Fibroblast of pulmonary artery (primary cell): Measurements from ENCODE around the gene CMTM2.

ENCODE experiments used
- DNase-seq: peaks from one replicate; pipeline ENCODE4 v3.0.0-alpha.2; 2010; ENCODE audit warnings: low read depth
- H3K4me3 ChIP-seq: replicated peaks from 2 replicates; pipeline ENCODE4 v1.5.1; 2011; ENCODE audit warnings: low read depth, mild to moderate bottlenecking, control low read depth, low read length, moderate library complexity
- TF ChIP-seq, protein P1 (sequence below): IDR thresholded peaks from 2 replicates; pipeline ENCODE4 v1.5.1; 2011; ENCODE audit warnings: mild to moderate bottlenecking, control low read depth, low read length, inconsistent platforms; ENCODE audit errors: missing control alignments

Gene CMTM2

DNA sequence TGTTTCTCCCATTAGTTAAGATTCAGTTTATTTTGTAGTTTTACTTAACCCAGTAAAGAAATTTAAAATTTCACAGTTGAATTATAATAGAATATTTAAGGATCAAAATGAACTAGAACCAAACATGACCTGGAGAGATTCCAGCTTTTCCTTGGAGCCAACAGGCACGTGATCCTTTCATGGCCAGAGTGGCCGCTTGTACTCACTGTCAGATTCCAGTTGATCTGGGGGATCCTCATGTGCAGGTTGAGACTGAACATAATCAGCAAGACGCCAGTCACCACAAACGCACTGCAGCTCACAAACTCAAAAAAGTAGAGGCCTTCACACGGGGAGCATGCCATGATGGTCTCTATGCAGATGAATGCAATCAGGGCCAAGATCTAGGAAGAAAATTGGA is 56.9 kb downstream of the CMTM2 start:
- TF ChIP-seq, protein P1, sequence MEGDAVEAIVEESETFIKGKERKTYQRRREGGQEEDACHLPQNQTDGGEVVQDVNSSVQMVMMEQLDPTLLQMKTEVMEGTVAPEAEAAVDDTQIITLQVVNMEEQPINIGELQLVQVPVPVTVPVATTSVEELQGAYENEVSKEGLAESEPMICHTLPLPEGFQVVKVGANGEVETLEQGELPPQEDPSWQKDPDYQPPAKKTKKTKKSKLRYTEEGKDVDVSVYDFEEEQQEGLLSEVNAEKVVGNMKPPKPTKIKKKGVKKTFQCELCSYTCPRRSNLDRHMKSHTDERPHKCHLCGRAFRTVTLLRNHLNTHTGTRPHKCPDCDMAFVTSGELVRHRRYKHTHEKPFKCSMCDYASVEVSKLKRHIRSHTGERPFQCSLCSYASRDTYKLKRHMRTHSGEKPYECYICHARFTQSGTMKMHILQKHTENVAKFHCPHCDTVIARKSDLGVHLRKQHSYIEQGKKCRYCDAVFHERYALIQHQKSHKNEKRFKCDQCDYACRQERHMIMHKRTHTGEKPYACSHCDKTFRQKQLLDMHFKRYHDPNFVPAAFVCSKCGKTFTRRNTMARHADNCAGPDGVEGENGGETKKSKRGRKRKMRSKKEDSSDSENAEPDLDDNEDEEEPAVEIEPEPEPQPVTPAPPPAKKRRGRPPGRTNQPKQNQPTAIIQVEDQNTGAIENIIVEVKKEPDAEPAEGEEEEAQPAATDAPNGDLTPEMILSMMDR = no peak
- no peak overlapping the region for H3K4me3 ChIP-seq

DNA sequence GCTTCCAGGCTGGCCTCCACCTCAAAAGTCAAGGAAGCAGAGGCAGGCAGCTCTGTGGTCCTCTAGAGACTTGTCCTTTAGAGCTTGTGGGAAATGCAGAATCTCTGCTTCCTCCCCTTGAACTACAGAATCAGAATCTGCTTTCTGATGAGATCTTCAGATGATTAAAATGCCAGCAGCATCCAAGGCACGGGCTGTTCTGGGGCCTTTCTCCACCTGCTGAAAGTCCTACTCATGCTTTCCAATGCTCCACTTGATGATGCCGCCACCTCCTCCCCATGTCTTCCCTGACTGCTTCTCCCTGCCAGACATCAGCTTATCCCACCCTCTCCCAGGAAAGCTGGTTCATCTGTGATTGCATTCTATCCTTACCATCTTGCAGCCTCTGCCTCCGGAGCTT is 58.5 kb downstream of the CMTM2 start:
- DNase-seq = no peak
- TF ChIP-seq, protein P1 = no peak
- no peak overlapping the region for H3K4me3 ChIP-seq

More for the DNA sequence above, 56.9 kb downstream of the CMTM2 start:
- no peak for DNase-seq
